H1 (cell line): ENCODE results near the gene ULK3.

ENCODE experiments used
- CREB1 ChIP-seq: IDR thresholded peaks from 2 replicates; pipeline ENCODE4 v1.6.1; 2012; ENCODE audit warnings: inconsistent platforms
- CTCF ChIP-seq, 3 experiments: IDR thresholded peaks; 1 replicate in 2 of 3; 2 replicates in 1 of 3; pipeline versions ENCODE4 v1.5.1 to v1.6.1; 2011; ENCODE audit warnings: low read length in 3 of 3, mild to moderate bottlenecking in 3 of 3, inconsistent platforms in 2 of 3, low read depth in 1 of 3, moderate library complexity in 1 of 3; ENCODE audit not compliant: insufficient read depth in 1 of 3; ENCODE audit errors: control extremely low read depth in 1 of 3
- PHF8 ChIP-seq: fragments of 200-600 bp; sonication (generic); conservative IDR thresholded peaks from 2 replicates; pipeline ENCODE4 v1.7.1; 2012; ENCODE audit warnings: low read depth, mild to moderate bottlenecking, inconsistent platforms, low read length, moderate library complexity
- RAD21 ChIP-seq, 2 experiments: IDR thresholded peaks in 1 of 2; conservative IDR thresholded peaks in 1 of 2; 2 replicates each; pipeline ENCODE4 v1.6.1; 2011; ENCODE audit warnings: low read depth in 2 of 2, low read length in 2 of 2, improper control_type of control experiment in 1 of 2, inconsistent platforms in 1 of 2, mild to moderate bottlenecking in 1 of 2, moderate library complexity in 1 of 2

- TF ChIP-seq RAD21 (IDR thresholded peaks at IDR 0.05 in 1 of 2, conservative IDR thresholded peaks at IDR 0.05 in 1 of 2; ENCODE audit: low read depth in 2 of 2, low read length in 2 of 2) (no peak), PHF8 (no peak), CTCF (IDR thresholded peaks at IDR 0.05; ENCODE audit: control extremely low read depth in 1 of 3, insufficient read depth in 1 of 3, low read depth in 1 of 3, low read length in 3 of 3) (no peak), CREB1 (no peak)
Measured at GRCh38 chr15:74856537-74856936, 13.6 kb upstream of the ULK3 start.
